ENCODE data around the gene LCE3A.

The LCE3A gene

GRCh38 chr1:152577168-152577567 lies 45.7 kb downstream of the LCE3A start:
- DNase-seq (ENCODE audit: low read depth in 2 of 3, low spot score in 1 of 3), result no peak
